GM21723 (cell line): ENCODE results near the gene ARHGAP8.

ENCODE experiments used
- ATAC-seq: cut with Tn5 transposase; IDR thresholded peaks from one replicate; pipeline ENCODE4 v1.9.1; 2021; ENCODE audit warnings: mild to moderate bottlenecking, moderate library complexity; ENCODE audit not compliant: unreplicated experiment

Gene ARHGAP8

GRCh38 chr22:44752285-44753188 is at the start of gene ARHGAP8:
ARHGAP8 (plus strand) TSS chr22:44752575; CDS start chr22:44786528, 33,953 bp downstream.
- ATAC-seq = no peak

- no peak for ATAC-seq
These were observed 49.0 kb upstream of the ARHGAP8 start for GRCh38 chr22:44703255-44703870.

DNA sequence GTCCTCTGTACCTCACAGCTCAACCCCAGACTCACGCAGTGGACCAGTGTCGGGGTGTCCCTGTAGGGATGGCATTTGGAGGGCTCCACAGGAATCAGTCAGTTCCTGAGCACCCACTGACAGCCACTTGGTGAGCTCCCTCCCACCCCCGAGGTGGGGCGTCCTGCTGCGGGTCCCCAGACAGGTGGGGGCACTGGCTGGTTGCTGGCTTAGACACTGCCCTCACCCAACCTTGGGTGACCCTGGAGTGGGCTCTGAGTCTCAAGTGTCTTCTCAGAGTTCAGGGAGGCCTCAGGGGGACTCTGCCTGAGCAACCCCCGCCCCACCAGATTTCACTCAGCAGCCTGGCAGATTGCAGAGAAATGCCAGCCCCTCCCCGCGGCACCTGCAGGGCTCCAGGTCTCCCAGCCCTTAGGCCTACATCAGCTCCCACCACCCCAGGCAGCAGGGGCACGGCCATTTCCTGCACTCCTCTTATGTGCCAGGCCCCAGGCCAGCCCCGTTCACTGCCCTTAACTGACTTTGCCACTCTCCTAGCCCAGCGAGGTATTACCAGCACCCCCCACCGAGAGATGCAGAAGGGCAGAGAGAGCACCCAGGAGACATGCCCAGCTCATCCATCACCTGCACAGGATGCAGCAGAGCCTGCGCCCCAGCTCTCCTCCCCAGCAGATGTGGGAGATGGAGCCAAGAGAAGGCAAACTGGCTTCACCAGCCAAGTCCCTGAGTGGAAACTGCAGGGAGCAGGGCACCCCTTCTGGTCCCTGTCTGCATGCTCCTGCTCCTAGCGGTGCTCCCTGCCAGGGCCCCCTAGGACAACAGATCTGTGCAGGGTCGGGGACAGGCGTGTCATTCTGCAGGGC is 48.0 kb upstream of the ARHGAP8 start:
- ATAC-seq = no peak

DNA sequence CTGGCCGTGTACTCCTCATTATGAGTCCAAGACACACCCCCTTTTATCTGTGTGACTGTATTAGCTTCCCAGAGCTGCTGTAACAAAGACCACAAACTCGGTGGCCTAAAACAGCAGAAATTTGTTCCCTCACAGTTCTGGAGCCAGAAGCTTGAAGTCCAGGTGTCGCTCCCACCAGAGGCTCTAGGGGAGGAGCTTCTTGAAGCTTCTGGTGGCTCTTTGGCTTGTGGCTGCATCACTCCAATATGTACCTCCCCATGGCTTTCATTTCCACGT is 47.4 kb upstream of the ARHGAP8 start:
- ATAC-seq = no peak

DNA sequence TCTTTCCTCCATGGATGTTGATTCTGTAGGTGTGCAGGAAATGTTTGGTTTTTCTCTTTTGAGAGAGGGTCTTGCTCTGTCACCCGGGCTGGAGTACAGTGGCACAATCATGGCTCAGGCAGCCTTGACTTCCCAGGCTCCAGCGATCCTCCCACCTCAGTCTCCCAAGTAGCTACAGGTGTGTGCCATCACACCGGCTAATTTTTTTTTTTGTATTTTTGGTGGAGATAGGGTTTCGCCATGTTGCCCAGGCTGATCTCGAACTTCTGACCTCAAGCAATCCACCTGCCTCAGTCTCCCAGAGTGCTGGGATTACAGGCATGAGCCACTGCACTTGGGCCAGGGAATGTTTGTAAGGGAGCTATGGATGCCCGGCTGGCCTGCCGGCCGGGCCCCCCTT is 45.9 kb upstream of the ARHGAP8 start:
- ATAC-seq = no peak

DNA sequence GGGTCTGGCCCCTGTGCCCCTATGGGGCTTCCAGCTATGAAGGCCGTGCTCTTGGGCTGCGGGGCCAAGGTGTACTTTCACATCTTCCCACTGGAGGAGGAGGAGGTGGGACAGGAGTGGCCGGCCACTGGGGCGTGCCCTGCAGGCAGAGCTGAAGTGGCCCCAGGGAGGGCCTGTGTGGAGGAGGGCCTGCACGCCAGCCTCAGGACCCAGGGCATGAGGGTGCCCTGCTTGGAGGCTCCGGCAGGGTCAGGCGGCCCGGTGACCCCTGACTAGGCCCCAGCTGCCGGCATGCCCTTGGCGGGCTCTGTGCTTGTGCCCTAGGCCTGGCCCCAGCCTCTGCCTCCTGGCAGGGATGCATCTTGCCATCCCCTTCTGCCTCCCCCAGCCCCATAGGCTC is 45.2 kb upstream of the ARHGAP8 start:
- ATAC-seq = no peak

DNA sequence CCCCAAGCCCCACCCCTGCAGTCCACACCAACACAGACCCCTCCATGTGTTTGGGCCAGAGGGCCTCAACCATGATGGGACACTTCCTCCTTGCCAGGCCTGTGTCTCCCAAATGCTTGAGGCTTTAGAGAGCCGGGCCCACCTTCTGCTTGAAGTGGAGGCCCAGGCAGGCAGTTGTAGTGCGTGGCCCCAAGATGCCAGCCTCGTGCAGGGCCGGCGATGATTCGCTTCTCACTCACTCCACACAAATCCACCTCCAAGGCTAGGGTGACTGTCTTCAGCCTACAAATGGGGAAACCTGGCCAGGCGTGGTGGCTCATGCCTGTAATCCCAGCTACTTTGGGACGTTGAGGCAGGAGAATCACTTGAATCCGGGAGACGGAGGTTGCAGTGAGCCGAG is 44.6 kb upstream of the ARHGAP8 start:
- no peak for ATAC-seq

DNA sequence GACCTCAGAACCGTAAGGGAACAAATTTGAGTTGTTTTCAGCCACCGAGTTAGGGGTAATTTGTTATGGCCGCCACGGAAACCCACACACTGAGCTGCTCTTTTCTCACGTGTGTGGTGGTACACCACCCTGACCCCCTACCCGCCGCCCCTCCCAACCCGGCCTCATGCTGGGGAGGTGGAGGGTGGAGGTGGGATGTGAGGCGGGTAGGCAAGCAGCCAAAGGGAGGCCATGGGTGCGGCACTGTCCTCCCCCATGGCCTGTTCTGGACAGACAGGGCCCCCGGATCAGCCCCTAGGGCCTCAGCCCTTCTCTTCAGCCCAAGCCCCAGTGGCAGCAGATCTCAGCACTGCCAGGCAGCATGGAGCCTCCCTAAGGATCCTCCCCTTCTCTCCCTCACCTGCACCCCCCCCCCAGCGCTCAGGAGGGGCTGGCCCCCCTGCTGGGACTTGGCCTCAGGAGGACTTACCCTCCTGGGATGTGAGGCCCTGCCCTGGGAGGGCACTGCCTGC is 42.4 kb upstream of the ARHGAP8 start:
- ATAC-seq = no peak

DNA sequence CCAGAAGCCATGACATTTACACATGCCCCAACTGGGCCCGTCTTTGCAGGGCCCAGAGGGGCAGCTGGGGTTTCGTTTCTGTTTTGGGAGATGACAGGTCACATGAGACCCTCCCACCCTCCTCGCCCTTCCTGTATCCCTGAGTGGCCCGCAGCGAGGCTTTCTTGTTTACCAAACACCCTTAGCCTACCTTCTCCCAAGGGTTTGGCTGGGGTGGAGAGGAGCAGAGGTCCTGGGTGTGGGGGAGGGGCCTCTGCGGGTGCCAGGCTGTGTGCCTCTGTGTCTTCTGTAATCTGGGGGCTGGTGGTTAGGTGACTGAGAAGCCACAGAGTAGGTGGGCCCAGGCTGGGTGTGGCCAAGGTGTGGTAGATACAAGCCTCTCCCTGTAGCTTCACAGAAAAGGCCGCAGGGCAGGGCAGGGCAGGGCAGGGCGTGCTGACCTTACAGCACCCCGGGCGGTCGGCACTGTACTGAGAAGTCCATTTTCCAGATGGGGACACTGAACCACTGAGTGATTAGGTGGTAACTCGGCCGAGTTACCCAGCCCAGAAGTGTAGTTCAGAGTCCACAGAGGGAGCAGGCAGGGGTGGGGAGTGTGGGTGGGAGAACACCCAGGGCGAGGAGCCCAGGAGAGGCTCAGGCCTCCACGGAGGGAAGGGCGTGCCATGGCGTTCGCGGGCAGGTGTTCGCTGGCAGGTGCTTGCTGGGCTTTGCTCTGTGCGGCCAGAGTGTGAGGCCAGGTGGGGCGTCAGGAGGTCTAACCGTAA is 41.7 kb upstream of the ARHGAP8 start:
- ATAC-seq = no peak

- no peak for ATAC-seq
These were observed 41.2 kb upstream of the ARHGAP8 start for GRCh38 chr22:44711241-44711560.

DNA sequence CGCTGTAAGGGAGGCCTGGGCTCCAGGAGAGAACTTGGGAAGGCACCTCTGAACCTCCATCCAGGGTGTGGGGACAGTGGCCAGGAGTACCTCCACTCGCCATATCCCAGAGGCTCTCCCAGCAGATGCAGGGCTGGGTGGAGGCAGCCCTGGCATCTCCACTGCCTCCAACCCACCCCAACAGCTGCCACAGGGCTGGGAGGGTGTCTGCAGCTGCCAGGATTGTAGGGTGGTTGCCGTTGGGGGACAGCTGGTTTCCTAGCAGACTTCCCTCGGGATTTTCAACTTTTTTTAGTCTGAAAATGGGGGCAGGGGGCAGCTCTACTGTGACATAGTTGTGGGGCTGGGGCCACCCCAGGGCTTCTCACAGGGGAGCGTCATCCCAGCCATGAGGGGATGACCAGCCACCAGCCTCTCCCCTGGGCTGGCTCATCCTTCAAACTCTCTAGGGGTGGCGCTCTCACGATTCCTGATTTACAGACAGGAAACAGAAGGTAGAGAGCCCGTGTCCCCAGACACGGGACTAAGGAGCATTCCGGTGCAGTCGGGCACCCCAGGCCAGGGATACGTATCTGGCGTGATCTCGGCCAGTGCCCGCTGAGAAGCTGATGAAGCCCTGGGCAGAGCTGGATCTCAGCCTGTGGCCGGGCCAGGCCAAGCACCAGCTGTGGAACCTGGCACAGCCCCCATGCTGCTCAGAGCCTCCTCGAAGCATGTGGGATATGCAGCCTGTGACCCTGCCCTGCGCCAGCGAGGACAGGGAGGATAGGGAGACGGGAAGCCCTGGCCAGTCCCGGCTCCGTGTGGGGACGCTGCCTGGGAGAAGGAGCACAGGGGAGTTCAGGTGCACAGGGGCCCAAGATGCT is 40.5 kb upstream of the ARHGAP8 start:
- ATAC-seq = no peak

GRCh38 chr22:44712962-44713361 is 39.4 kb upstream of the ARHGAP8 start:
- ATAC-seq = no peak

DNA sequence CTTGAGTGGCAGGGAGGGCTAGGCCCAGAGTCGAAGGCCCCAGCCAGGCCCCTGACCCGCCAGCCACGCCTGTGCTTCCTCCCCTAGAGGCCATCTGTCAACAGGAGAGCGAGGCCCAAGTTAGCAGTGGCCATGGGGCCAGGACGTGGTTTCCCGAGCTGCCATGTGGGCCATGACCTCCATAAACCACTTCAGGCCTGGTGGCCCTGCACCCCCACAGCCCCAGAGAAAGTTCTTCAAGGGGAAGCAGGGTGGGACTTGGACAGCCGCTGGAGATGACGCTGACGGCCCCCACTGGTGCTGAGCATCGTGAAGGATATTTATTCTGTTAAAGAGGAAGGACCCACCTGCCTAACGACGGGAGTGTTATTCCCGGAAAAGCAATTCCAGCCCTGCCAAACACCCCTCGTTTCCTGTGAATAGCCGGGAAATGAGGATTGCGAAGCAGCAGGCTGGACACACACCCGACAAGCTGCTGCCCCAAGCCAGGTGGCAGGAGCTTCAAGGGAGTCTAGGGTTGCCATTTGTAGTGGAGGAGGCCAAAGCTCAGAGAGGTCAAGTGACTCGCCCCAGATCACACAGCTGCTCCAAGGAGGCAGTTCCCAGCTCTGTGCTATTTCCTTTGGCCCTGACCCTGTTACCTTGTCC is 37.5 kb upstream of the ARHGAP8 start:
- ATAC-seq = no peak

- ATAC-seq = no peak
These were observed 34.0 kb upstream of the ARHGAP8 start for GRCh38 chr22:44718418-44718817.

- ATAC-seq = no peak
These were observed 32.6 kb upstream of the ARHGAP8 start for GRCh38 chr22:44719586-44720368.

DNA sequence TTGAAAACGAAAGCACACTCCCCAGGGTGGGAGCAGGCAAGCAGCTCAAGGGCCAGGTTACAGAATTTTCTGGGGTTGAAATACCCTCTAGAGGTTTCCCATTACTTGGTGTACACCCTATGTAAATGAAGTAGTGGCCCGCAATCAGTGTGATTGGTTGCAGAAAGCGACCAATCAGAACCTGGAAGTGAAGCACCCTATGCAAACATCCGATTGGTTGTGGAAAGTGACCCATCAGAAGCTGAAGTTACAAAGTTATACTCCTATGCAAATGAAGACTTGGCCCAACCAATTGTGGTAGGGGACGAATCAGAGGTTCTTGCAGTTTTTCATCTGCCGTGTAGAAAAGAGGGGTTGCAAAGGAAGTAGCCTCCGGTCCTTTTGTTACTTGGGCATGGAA is 31.2 kb upstream of the ARHGAP8 start:
- ATAC-seq = no peak

- ATAC-seq = no peak
These were observed 29.8 kb upstream of the ARHGAP8 start for GRCh38 chr22:44722611-44723010.

DNA sequence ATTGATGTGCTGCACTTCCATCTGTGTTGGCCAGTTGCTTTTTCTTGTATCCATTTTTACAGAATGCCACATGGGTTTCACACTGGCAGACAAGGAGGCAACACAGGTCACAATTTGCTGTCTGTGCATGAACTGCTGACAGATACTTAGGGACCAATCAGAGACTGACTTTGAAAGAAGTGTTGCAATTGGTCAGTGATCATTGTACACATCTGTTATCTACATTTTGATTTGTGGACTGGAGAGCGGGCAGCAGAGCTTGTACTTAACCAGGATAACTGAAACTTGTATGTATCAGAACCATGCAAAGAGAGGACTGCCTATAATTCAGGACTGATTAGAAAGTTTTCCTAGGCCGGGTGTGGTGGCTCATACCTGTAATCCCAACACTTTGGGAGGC is 28.6 kb upstream of the ARHGAP8 start:
- ATAC-seq = no peak

- ATAC-seq = no peak
These were observed 28.0 kb upstream of the ARHGAP8 start for GRCh38 chr22:44724416-44724815.
